Neural progenitor cell (in vitro differentiated cells): ENCODE measurements around the gene TSSC4. TPM values are rescaled to one million over a fixed set of nuclear protein-coding genes. Genes with fewer than 3 reads are reported as not detected.

Source experiments
- DNase-seq: peaks from one replicate; pipeline ENCODE4 v3.0.0-alpha.2; 2016; ENCODE audit warnings: low spot score
- H2AFZ ChIP-seq: fragments of 200-600 bp; sonication (generic); replicated peaks from 2 replicates; pipeline ENCODE4 v1.6.1; 2016; ENCODE audit warnings: antibody characterized with exemption
- H3F3A ChIP-seq: fragments of 200-600 bp; sonication (generic); 2 replicates; pipeline ENCODE4 v1.6.1; 2016; ENCODE audit warnings: antibody characterized with exemption, low read depth
- H3K27ac ChIP-seq: fragments of 200-600 bp; sonication (generic); 2 replicates; pipeline ENCODE4 v1.5.1; 2016; ENCODE audit warnings: mild to moderate bottlenecking
- H3K27me3 ChIP-seq: fragments of 200-600 bp; sonication (generic); 2 replicates; pipeline ENCODE4 v1.6.1; 2016; ENCODE audit warnings: mild to moderate bottlenecking, moderate library complexity
- H3K36me3 ChIP-seq: fragments of 200-600 bp; sonication (generic); 2 replicates; pipeline ENCODE4 v1.5.1; 2016
- H3K4me1 ChIP-seq: fragments of 200-600 bp; sonication (generic); 2 replicates; pipeline ENCODE4 v1.6.1; 2016; ENCODE audit warnings: mixed run types
- H3K4me2 ChIP-seq: fragments of 200-600 bp; sonication (generic); 2 replicates; pipeline ENCODE4 v1.6.1; 2016
- H3K4me3 ChIP-seq: fragments of 200-600 bp; sonication (generic); 2 replicates; pipeline ENCODE4 v1.5.1; 2016
- H3K79me2 ChIP-seq: fragments of 200-600 bp; sonication (generic); 2 replicates; pipeline ENCODE4 v1.6.1; 2016; ENCODE audit warnings: low read depth
- H3K9ac ChIP-seq: fragments of 200-600 bp; sonication (generic); 2 replicates; pipeline ENCODE4 v1.6.1; 2016
- H3K9me3 ChIP-seq: fragments of 200-600 bp; sonication (generic); 2 replicates; pipeline ENCODE4 v1.5.1; 2016; ENCODE audit warnings: low read depth
- H4K20me1 ChIP-seq: fragments of 200-600 bp; sonication (generic); 2 replicates; pipeline ENCODE4 v1.6.1; 2016; ENCODE audit warnings: low read depth
- H3K27ac Mint-ChIP-seq: 3 replicates; pipeline ENCODE4 v1.8.0; 2021; ENCODE audit warnings: mixed read lengths
- H3K27me3 Mint-ChIP-seq: 2 replicates; pipeline ENCODE4 v1.8.0; 2022; ENCODE audit warnings: low read depth, mild to moderate bottlenecking, inconsistent platforms, moderate library complexity, mixed read lengths; ENCODE audit not compliant: insufficient read depth
- H3K36me3 Mint-ChIP-seq: 3 replicates; pipeline ENCODE4 v1.8.0; 2021; ENCODE audit warnings: mixed read lengths
- H3K4me1 Mint-ChIP-seq: 3 replicates; pipeline ENCODE4 v1.8.0; 2021; ENCODE audit warnings: mixed read lengths
- H3K4me3 Mint-ChIP-seq: 3 replicates; pipeline ENCODE4 v1.8.0; 2021; ENCODE audit warnings: mild to moderate bottlenecking, moderate library complexity, mixed read lengths
- H3K9me3 Mint-ChIP-seq: 3 replicates; pipeline ENCODE4 v1.8.0; 2020; ENCODE audit warnings: mixed read lengths
- EZH2 ChIP-seq: fragments of 200-600 bp; sonication (generic); IDR thresholded peaks from 2 replicates; pipeline ENCODE4 v1.6.1; 2017; ENCODE audit warnings: antibody characterized with exemption, mild to moderate bottlenecking, moderate library complexity
- EZH2phosphoT487 ChIP-seq: fragments of 200-600 bp; sonication (generic); IDR thresholded peaks from 2 replicates; pipeline ENCODE4 v1.6.1; 2017; ENCODE audit warnings: antibody characterized with exemption
- total RNA-seq: library from RNA; depleted of rRNA; stranded (reverse); fragments of >200 nt; gene quantifications from 2 replicates; pipeline ENCODE4 v1.2.3, GENCODE V29; 2015; ENCODE audit warnings: low replicate concordance
- TF ChIP-seq, protein P1 (sequence below): fragments of 200-600 bp; sonication (generic); IDR thresholded peaks from 2 replicates; pipeline ENCODE4 v1.5.1; 2017; ENCODE audit warnings: antibody characterized with exemption, mild to moderate bottlenecking

The TSSC4 gene
- 11.1 and 30.2 TPM in 2 replicates for total RNA-seq

DNA sequence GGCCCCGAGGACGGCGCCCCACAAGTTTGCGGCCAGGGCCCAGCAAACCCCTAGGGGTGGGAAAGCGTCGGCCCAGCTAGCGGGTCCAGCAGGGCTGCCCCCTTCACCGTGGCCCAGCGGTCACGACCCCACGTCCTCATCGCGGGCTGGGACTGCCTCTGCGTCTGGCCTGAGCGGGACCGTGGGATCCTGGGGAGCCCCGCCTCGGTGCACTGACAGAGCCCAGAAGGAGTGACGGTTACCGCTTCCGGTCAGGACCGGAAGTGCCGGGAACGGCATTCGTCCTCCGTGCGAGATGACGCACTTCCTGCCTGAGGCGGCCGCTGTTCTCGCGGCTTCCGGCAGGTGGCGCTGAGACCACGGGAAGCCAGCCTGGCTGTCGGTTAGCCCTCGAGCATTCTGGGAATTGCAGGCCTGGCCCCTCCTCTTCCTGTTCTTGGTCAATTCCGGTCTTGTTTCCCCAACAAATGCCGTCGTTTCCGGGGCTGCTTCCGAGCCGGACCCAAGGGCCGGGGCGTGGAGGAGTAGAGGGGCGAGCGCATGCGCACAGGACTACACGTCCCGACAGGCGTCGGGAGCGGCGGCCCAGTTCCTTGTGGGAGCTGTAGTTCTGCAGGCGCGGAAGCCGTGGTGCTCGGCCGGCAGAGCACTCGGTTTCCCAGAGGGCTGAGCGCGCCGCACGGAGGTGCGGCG lies at the start of gene TSSC4:
Gene TSSC4, plus strand, starts transcription at position 682 of the 693 bp plus-strand sequence. CDS start 1,884 bp downstream, outside the sequence.
- Histone ChIP-seq H3K36me3 (no peaks in the 10 kb centered on the region), H3K27me3 (no peaks in the 10 kb centered on the region), H3K4me1 (peaks cover 5% of the 10 kb centered on the region), H3K79me2 (peaks cover 19% of the 10 kb centered on the region), H3K9ac (peak within 1 kb of the TSS; percentile 98), H3F3A (peaks cover 22% of the 10 kb centered on the region), H4K20me1 (no peaks in the 10 kb centered on the region), H3K4me3 (peak within 1 kb of the TSS; percentile 91), H2AFZ (peak within 1 kb of the TSS; percentile 14), H3K4me2 (peak within 1 kb of the TSS; percentile 94), H3K9me3 (no peaks in the 10 kb centered on the region), H3K27ac (peak within 1 kb of the TSS; percentile 73)
- Mint-ChIP-seq H3K27me3 (peaks cover 3% of the 10 kb centered on the region), H3K9me3 (no peaks in the 10 kb centered on the region), H3K4me3 (peak within 1 kb of the TSS; percentile 92), H3K4me1 (peaks cover 6% of the 10 kb centered on the region), H3K27ac (peak within 1 kb of the TSS; percentile 92), H3K36me3 (peaks cover 1% of the 10 kb centered on the region)
- peak; percentile 100 for DNase-seq
- TF ChIP-seq EZH2: no peak
- TF ChIP-seq, protein P1, sequence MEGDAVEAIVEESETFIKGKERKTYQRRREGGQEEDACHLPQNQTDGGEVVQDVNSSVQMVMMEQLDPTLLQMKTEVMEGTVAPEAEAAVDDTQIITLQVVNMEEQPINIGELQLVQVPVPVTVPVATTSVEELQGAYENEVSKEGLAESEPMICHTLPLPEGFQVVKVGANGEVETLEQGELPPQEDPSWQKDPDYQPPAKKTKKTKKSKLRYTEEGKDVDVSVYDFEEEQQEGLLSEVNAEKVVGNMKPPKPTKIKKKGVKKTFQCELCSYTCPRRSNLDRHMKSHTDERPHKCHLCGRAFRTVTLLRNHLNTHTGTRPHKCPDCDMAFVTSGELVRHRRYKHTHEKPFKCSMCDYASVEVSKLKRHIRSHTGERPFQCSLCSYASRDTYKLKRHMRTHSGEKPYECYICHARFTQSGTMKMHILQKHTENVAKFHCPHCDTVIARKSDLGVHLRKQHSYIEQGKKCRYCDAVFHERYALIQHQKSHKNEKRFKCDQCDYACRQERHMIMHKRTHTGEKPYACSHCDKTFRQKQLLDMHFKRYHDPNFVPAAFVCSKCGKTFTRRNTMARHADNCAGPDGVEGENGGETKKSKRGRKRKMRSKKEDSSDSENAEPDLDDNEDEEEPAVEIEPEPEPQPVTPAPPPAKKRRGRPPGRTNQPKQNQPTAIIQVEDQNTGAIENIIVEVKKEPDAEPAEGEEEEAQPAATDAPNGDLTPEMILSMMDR: peak; percentile 96

DNA sequence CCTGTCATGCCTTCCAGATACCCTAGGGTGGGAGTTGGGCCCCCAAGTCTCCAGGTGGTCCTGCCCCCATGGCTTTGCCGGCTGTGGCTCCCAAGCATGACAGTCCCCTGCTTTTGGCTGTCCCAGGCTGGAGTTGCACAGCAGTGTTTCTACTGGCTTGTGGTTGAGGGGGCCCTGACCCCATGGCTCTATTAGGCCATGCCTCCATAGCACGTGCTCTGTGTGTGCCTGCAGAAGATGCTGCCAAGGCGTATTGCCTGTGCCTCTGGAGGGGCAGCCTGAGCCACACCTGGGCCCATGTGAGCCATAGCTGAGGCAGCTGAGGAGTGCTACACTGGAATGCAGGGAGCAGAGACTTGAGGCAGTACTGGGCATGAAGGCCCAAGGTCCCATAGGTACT lies 48.8 kb upstream of the TSSC4 start:
- H3K36me3 ChIP-seq: no peaks in the 10 kb centered on the region
- Mint-ChIP-seq H3K9me3 (peaks cover 16% of the 10 kb centered on the region), H3K27me3 (peaks cover 12% of the 10 kb centered on the region), H3K4me3 (no peak overlapping the region), H3K27ac (no peak overlapping the region), H3K4me1 (no peaks in the 10 kb centered on the region), H3K36me3 (no peaks in the 10 kb centered on the region)
- no peak overlapping the region for H3K27ac ChIP-seq
- DNase-seq: no peak
- H3K27me3 ChIP-seq: no peaks in the 10 kb centered on the region
- no peak overlapping the region for H3K4me2 ChIP-seq
- no peak overlapping the region for H2AFZ ChIP-seq
- H3K4me3 ChIP-seq: no peak overlapping the region
- H3K9me3 ChIP-seq: no peaks in the 10 kb centered on the region
- H3K4me1 ChIP-seq: no peaks in the 10 kb centered on the region
- TF ChIP-seq, protein P1: no peak
- no peak for TF ChIP-seq EZH2
- TF ChIP-seq EZH2phosphoT487: no peak
- no peak overlapping the region for H3K9ac ChIP-seq
- no peaks in the 10 kb centered on the region for H3F3A ChIP-seq
- no peaks in the 10 kb centered on the region for H3K79me2 ChIP-seq
- no peaks in the 10 kb centered on the region for H4K20me1 ChIP-seq

DNA sequence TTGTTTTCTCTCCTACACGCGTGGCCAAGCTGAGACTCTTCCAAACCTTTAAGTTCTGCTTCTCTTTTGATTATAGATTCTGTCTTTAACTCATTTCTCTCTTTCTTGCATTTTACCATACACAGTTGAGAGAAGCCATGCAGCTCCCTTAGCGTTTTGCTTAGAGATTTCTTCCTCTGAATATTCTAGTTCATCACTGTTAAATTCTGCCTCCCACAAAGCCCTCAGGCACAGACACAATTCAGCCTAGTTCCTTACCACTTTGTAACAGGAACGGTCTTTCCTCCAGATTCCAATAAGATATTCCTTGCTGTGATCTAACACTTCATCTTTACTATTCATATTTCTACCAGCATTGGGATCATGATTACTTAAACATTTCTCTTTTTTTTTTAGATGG lies 48.1 kb upstream of the TSSC4 start:
- no peaks in the 10 kb centered on the region for H3K79me2 ChIP-seq

More for the DNA sequence above, 48.1 kb upstream of the TSSC4 start:
- H3K27me3 Mint-ChIP-seq: peaks cover 8% of the 10 kb centered on the region
- DNase-seq: no peak
- Histone ChIP-seq H3K27ac (no peak overlapping the region), H3K9me3 (no peaks in the 10 kb centered on the region), H3K36me3 (no peaks in the 10 kb centered on the region), H3K4me1 (no peaks in the 10 kb centered on the region), H3F3A (no peaks in the 10 kb centered on the region), H3K4me2 (no peak overlapping the region), H2AFZ (no peak overlapping the region), H3K27me3 (no peaks in the 10 kb centered on the region), H3K9ac (no peak overlapping the region), H4K20me1 (no peaks in the 10 kb centered on the region), H3K4me3 (no peak overlapping the region)
- H3K9me3 Mint-ChIP-seq: peaks cover 14% of the 10 kb centered on the region
- H3K4me3 Mint-ChIP-seq: no peak overlapping the region
- TF ChIP-seq EZH2 (no peak), EZH2phosphoT487 (no peak)
- TF ChIP-seq, protein P1: no peak
- no peak overlapping the region for H3K27ac Mint-ChIP-seq
- no peaks in the 10 kb centered on the region for H3K4me1 Mint-ChIP-seq
- H3K36me3 Mint-ChIP-seq: no peaks in the 10 kb centered on the region
